T-helper 22 cell (primary cell): Measurements from ENCODE around the gene TYROBP.
A peak's percentile ranks its signal among the peaks of the same experiment; 100 is the strongest.
"Not testable (repeated sequence)": the region's sequence is repeated elsewhere in the genome, so short reads cannot be mapped to it uniquely, and the experiment has no call there.

ENCODE experiments used
- DNase-seq: peaks from one replicate; pipeline ENCODE4 v3.0.0-alpha.2; 2020; ENCODE audit warnings: low read depth

Gene TYROBP

DNA sequence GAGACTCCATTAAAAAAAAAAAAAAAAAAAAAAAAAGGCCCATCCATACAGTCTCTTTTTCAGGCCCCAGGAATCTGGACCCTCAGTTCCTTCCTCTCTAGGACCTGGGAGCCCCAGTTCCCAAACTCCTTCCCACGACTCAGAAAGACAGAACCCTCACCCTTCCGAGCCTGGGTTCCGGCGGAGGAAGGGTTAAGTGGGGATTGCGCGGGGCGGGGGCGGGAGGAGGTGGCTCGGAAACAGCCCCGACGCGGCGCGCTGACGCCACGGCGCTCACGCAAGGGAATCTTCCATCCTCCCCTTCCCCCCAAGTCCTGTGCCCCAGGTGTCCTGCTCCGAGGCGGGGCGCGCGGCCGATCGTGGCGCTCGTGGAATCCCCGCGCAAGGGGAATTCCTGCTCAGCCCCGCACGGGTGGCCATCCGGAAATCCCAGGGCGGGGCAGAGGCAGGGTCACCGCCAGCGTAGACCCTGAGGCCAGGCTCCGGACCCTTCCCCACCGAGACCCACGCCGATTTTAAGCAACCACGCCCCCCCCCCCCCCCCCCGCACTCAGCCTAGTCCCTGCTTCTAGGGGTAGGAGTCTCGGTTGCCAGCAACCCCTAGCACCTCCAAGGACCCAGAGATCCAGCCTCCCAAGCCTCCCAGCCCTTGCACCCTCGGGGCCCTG, 8.4 kb downstream of the TYROBP start:
- peak; percentile 84 for DNase-seq

DNA sequence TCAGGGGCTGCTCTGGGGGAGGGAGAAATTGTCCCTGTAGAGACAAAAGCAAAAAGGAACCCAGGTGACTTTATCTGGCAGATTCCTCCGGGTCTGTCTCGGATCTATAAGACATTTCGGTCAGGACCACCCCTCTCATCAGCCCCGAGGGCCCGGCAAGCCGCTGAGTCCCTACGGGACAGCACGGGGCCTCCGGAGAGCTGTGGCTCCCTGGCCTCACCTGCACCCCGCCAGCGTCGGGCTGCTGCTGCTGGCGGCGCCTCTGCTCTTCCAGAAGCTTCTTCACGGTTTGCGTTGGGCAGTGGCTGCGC, 9.6 kb downstream of the TYROBP start:
- DNase-seq, result no peak

DNA sequence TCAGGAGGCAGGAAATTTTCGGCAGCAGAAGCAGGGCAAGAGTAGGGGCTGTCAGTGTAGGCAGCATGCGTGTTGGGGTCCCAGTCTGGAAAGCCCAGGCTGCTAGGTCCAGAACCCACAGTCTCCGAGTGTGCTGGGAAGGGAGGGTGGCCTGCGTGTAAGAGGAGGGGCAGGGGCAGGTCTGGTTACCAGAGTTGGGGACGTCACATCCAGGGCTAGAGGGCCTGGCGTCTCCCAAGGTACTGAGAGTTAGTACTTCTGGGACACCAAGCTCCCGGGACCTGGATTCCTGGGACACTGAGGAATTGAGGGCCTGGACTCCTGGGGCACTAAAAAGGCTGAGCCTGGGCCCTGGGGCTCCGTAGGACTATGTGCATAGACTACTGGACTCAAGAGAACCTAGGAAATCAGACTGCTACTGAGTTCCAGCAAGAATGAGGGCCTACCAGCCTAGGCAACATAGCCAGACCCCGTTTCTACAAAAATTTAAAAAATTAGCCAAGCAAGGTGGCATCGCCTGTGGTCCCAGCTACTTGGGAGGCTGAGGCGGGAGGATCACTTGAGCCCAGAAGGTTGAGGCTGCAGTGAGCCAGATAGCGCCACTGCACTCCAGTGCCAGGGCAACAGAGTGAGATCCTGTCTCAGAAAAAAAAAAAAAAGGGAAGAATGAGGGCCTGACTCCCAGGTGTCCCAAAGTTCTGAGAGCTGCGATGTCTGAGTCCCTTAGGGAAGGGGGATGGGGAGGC, 10.2 kb downstream of the TYROBP start:
- DNase-seq, result no peak

DNA sequence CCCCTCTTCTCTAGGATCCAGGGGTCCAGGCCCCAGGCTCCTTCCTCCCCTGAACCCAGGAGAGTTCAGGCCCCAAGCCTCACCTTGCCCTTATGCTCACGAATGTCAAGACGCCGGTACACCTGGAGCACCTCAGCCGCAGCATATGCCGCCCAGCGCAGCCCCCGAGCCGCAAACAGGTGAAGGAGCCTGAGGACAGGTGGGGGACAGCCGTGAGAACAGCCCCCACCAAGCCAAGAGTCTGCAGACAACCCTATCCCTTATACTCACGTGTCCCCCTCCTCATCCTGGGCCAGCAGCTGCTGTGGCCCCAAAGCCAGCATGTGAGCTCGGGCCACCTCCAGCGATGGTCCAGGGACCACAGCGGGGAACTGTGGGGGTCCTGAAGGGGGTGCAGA, 11.5 kb downstream of the TYROBP start:
- DNase-seq, result no peak

DNA sequence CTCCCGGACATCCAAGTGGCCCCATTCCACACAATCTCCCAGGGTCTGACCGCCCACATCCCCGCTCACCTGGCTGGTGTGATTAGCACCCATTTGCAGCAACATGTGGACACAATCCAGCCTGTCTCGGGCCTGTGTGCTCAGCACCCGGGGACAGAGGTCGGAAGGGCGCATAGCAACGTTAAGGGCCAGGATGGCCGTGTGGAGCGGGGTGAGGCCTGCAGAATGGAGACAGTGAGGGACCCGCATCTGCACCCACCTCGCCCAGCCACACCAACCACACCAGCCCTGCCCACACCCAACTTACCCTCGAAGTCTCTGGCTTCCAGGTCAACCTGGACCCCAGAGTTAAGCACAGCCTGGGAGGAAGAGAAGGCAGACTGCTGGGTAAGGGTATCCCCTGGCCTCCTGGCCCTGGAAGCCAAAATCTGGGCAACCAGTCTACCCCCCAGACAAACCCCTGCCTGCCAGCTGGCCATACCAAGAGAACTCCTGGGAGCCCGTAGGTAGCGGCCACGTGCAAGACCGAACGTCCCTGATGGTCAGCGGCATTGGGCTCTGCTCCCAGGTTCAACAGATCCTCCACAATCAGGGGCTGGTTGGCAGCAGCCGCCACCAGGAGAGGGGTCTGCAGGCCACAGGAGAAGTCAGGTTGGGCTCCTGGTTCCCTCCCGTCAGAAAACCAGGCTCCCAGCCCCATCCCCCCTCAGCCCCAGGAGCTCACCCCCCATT, 12.0 kb downstream of the TYROBP start:
- no peak for DNase-seq

DNA sequence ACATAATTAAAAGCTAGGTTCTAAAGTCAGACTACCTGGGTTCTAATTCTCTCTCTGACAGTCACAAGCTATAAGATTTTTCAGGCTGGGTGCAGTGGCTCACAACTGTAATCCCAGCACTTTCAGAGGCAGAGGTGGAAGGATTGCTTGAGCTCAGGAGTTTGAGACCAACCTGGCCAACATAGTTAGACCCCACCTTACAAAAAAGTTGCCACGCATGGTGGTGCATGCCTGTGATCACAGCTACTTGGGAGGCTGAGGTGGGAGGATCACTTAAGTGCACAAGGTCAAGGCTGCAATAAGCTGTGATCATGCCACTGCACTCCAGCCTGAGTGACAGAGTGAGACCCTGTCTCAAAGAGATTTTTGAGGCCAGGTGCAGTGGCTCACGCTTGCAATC, 13.8 kb downstream of the TYROBP start:
- DNase-seq, result no peak

DNA sequence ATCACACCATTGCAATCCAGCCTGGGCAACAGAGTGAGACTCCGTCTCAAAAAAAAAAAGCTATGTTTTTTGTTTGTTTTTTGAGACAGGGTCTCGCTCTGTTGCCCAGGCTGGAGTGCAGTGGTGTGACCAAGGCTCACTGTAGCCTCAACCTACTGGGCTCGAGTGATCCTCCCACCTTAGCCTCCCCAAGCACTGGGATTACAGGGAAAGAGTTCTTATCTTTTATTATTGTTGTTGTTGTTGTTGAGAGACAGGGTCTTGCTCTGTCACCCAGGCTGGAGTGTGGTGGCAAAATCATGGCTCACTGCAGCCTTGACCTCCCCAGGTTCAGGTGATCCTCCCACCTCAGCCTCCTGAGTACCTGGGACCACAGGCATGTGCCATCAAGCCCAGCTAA, 16.3 kb downstream of the TYROBP start:
- DNase-seq, result not testable (repeated sequence)

DNA sequence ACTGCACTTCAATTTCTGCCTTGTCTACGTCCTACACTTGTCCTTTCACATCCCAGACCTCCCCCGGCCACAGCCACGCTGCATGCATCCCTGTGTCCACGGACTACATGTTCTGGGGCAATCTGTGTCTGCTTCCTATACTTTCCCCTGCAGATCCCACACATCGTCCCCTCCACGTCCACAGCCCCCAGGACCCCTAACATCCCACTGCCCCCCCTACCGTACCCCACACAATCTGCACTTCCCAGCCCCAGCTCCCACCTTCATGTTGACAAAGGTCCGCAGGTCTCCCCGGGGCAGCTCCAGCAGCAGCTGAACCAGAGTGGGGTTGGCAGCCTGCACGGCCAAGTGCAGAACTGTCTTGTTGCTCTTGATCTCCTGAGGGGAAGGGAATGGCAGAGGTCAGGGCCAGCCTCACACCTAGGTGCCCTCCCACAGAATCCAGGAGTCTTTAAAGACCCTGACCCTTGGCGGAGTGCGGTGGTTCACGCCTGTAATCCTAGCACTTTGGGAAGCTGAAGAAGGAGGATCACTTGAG, 17.9 kb downstream of the TYROBP start:
- DNase-seq, result no peak

DNA sequence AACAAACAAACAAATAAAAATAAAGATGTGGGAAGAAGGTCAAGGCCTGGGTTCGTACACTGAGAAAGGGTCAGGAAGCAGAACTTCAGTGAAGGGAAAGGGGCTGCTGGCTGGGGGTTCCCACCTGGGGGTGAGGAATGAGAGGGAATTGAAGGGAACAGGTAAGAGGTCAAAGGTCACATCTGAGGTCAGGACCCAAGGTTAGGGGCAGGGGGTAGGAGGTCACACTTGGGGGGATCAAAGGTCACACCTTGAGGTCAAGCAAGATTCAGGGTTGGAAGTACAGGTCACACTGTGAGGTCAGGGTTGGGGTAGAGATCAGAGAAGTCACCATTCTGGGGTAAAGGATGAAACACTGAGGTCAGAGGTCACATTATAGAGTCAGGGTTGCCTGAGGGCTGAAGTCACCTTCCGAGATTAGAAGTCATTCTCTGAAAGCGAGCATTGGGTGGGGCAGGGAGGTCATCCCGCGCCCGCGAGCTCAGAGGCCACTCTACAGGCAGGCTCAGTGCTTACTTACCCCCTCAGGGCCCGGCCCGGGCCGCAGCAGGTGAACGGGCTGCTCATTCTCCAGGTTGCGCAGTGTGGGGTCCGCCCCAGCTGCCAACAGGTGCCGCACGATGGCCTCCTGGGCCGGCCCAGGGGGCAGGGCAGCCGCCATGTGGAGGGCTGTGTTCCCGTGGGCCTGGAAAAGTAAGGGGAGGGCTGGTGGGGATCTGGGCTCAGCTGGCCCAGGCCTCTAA, 18.6 kb downstream of the TYROBP start:
- DNase-seq, result no peak

DNA sequence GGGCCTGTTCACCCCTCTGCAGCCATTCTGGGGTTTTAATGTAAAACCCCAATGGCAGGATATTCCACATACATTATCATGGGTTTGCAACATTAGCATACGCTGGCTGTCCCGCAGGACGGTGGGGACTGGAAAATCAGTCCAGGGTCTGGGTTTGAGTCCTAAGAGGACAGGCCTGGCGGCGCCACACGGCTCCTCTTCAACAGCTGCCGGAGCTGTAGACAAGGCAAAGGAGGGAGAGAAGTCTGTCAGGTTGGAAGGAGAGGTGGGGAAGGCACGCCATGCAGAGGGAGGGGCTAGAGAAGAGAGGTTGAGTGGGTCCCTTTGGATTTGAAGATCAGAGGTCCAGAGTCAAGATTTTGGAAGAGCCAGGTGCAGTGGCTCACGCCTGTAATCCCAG, 19.7 kb downstream of the TYROBP start:
- DNase-seq, result no peak

DNA sequence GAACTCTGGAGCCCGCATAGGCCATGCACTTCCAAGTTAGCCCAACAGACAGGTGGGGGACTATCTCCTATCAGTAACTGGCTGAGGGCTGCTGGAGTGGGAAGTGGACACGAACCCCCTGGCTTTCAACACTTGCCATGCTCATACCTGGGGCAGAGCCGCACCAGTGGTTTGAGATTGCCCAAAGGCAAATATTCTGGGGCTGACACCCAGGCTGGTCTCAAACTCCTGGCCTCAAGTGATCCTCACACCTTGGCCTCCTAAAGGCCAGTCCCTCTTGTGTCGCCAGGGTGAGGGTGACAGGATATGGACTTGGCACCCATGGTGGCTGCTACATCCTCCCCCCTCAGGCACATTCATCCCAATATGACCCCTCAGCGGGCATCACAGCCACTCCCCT, 20.9 kb downstream of the TYROBP start:
- no peak for DNase-seq

DNA sequence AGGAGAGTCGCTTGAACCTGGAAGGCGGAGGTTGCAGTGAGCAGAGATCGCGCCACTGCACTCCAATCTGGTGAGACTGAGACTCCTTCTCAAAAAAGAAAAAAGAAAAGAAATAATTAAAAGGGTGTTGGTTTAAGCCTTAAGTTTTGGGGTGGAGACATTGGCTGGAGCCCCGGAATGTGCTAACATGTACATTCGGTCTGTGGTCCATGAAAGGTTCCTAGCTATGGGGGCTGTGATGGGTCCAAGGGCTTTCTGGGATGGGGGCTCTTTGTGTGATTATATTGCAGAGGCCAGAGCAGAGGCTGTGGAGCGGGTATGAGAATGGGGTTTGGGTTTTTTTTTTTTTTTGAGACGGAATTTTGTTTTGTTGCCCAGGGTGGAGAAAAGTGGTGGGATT, 22.2 kb downstream of the TYROBP start:
- DNase-seq, result no peak

DNA sequence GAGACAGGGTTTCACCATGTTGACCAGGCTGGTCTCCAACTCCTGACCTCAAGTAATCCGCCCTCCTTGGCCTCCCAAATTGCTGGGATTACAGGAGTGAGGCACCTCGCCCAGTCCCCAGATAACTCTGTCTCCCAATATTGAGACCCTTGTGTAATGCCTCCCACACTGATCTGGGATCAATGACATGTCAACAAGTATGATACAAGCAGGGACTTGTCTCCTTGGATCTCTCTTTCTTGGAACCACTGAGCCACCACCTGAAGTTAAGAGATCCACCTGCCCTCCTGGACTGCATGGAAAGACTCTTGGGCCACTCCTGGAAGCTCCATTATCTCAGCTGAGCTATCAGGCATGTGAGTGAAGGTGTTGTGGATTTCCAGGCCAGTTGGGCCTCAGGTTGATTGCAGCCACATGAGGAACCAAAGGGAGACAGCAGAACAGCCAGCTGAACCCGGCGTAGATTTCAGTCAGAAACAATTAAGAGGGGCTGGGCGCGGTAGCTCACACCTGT, 22.8 kb downstream of the TYROBP start:
- DNase-seq, result no peak

DNA sequence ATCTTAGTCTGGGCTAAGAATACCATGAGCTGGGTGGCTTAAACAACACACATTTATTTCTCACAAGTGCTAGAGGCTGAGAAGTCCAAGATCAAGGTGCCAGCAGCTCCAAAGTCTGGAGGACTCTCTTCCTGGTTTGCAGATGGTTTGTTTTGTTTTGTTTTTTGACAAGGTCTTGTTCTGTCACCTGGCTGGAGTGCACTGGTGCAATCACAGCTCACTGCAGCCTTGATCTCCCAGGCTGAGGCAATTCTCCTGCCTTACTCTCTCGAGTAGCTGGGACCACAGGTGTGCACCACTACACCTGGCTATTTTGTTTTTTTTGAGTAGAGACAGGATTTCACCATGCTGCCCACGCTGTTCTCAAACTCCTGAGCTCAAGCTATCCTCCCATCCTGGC, 24.2 kb downstream of the TYROBP start:
- DNase-seq, result no peak

DNA sequence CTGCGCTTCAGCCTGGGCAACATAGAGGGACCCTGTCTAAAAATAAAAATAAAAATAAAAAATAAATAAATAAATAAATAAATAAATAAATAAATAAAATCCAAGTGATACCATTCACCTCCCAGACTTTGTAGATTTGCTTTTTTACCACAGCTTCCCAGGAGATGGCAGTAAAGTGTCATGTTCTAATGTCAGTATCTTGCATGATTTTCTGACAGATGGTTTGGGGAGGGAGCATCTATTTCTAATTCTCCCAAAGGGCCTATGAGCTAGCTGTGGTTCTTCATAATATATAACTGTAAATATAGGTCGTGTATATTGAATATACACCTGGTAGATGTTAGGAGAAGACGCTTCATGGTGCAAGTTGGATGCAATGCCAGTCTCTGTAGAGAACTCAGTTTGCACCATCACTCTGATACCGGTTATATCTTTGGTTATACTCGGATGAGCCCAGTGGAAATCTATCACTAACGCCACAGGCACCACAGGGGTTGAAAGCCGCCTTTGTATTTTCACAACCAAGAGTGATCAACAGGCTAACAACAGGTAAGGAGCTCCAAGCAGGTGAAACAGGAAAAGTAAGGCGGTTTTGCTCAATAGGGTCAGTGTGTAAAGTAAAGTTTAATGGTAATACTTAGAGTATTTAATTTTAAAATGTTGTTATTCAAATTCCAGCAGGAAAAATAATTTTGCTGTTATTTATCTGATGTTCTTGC, 25.8 kb downstream of the TYROBP start:
- DNase-seq, result no peak

DNA sequence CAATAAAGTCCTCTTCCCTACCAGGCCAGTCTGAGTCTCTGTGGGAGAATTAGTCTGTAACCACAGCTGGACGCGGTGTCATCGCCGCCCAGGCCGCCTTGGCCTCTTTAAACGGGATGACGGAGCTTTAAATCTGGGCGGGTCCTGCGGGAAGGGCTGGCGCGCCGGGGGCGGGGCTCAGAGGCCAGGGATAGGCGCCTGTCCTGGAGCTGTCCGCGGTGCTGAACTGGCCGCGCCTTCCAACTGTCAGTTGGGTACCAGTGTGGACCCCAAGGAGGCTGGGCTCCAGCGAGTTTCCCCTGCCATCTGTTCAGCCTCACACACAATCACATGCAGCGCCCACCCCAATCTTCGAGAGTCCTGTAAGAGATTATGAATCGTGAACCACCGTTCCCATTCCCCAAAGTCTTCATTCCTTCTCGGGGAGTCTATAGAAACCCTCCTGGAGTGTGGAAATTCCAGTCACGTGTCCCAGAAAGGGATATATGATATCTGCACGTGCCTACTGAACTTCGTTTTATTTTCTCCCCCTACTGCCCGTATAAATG, 28.3 kb downstream of the TYROBP start:
- peak; percentile 52 for DNase-seq

DNA sequence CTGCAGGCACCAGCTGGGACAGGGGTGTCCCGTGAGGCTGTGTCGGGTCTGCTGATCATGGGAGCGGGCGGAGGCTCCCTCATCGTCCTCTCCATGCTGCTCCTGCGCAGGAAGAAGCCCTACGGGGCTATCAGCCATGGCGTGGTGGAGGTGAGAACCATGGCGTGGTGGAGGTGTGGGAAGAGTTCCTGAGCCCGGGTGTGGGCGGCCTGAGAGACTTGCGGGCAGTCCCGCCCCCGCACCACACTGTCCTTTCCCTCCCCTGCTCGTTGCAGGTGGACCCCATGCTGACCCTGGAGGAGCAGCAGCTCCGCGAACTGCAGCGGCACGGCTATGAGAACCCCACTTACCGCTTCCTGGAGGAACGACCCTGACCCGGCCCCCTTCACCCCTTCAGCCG, 29.0 kb downstream of the TYROBP start:
- DNase-seq, result no peak

DNA sequence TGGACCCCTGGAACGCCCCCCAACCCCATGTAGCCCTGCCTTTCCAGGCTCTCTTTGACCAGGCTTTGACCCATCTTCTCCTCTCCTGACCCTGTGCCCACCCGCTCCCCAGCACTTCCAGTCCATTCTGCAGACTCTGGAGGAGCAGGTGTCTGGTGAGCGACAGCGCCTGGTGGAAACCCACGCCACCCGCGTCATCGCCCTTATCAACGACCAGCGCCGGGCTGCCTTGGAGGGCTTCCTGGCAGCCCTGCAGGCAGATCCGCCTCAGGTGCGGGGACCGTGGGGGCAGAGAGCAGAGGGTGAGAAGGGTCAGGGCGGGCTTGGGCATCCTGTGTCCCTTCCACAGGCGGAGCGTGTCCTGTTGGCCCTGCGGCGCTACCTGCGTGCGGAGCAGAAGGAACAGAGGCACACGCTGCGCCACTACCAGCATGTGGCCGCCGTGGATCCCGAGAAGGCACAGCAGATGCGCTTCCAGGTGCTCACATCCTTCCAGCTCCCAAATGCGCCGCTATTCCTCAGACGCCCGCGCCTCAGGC, 33.6 kb downstream of the TYROBP start:
- DNase-seq, result no peak

DNA sequence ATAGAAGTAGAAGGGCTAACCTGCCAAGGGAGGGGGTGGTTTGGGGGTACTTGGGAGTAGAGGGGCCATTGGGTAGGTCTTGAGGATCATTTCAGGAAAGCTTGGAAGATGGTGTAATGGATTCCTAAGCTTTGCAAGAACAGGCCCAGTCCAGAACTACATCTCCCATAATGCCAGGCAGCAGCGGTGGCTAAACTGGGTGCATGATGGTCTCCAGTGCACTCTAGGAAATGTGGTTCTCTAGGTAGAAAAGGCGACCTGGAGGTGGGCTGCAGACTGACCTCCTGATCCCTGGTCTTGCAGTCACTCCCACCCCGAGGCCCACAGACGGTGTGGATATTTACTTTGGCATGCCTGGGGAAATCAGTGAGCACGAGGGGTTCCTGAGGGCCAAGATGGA, 35.9 kb downstream of the TYROBP start:
- DNase-seq, result no peak

DNA sequence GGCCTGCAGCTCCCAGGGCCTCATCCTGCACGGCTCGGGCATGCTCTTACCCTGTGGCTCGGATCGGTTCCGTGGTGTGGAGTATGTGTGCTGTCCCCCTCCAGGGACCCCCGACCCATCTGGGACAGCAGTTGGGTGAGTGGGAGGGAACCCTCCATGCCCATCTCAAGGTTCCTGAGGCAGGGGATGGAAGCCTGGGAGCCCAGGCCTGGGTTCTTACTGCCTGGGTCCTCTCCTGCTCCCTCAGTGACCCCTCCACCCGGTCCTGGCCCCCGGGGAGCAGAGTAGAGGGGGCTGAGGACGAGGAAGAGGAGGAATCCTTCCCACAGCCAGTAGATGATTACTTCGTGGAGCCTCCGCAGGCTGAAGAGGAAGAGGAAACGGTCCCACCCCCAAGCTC, 36.5 kb downstream of the TYROBP start:
- DNase-seq, result no peak

DNA sequence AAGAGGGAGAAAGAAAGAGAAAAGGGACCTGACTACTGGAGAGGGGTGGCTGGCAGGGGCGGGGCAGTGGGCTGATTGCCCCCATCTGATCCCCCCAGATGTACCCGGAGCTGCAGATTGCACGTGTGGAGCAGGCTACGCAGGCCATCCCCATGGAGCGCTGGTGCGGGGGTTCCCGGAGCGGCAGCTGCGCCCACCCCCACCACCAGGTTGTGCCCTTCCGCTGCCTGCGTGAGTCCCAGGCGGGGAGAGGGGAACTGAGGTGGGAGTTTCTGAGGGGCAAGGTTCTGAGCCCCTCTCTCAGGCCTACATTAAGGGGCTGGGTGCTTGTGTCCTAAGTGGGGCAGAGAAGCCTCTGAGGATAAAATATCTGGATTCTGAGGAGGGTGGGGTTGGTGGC, 37.3 kb downstream of the TYROBP start:
- no peak for DNase-seq
